Smooth muscle cell (in vitro differentiated cells): ENCODE results near the gene RNF214. TPM values are rescaled to one million over a fixed set of nuclear protein-coding genes. Genes with fewer than 3 reads are reported as not detected.

ENCODE experiments used
- DNase-seq: peaks from one replicate; lab custom pipeline; 2025; ENCODE audit not compliant: unreplicated experiment; lab: John Stamatoyannopoulos, UW
- H2AFZ ChIP-seq: fragments of 200-600 bp; sonication (generic); 2 replicates; pipeline ENCODE4 v1.6.0; 2016; ENCODE audit warnings: antibody characterized with exemption, low read depth, mild to moderate bottlenecking
- H3F3A ChIP-seq: fragments of 200-600 bp; sonication (generic); 2 replicates; pipeline ENCODE4 v1.6.0; 2017; ENCODE audit warnings: antibody characterized with exemption, low read depth
- H3K27ac ChIP-seq: fragments of 200-600 bp; sonication (generic); 2 replicates; pipeline ENCODE4 v1.5.1; 2016; ENCODE audit warnings: low read depth, mild to moderate bottlenecking
- H3K27me3 ChIP-seq: fragments of 200-600 bp; sonication (generic); 2 replicates; pipeline ENCODE4 v1.6.1; 2016; ENCODE audit warnings: low read depth, mild to moderate bottlenecking
- H3K36me3 ChIP-seq: fragments of 200-600 bp; sonication (generic); 2 replicates; pipeline ENCODE4 v1.5.1; 2016; ENCODE audit warnings: low read depth
- H3K4me1 ChIP-seq: fragments of 200-600 bp; sonication (generic); 2 replicates; pipeline ENCODE4 v1.5.1; 2016; ENCODE audit warnings: low read depth
- H3K4me2 ChIP-seq: fragments of 200-600 bp; sonication (generic); 2 replicates; pipeline ENCODE4 v1.6.0; 2016; ENCODE audit warnings: mild to moderate bottlenecking
- H3K4me3 ChIP-seq: fragments of 200-600 bp; sonication (generic); 2 replicates; pipeline ENCODE4 v1.5.1; 2016; ENCODE audit warnings: mild to moderate bottlenecking
- H3K79me2 ChIP-seq: fragments of 200-600 bp; sonication (generic); 2 replicates; pipeline ENCODE4 v1.6.0; 2016; ENCODE audit warnings: low read depth, mild to moderate bottlenecking
- H3K9ac ChIP-seq: fragments of 200-600 bp; sonication (generic); 2 replicates; pipeline ENCODE4 v1.6.0; 2016; ENCODE audit warnings: low read depth
- H3K9me3 ChIP-seq: fragments of 200-600 bp; sonication (generic); replicated peaks from 2 replicates; pipeline ENCODE4 v1.5.1; 2016; ENCODE audit warnings: low read depth
- H4K20me1 ChIP-seq: fragments of 200-600 bp; sonication (generic); 2 replicates; pipeline ENCODE4 v1.6.0; 2016; ENCODE audit warnings: low read depth
- WGBS: methylation state at CpG from one replicate; pipeline ENCODE4 v1.1.7; 2016; ENCODE audit warnings: low lambda C conversion rate; 5-methylcytosine and 5-hydroxymethylcytosine counted together
- polyA plus RNA-seq: library from polyadenylated mRNA; unstranded; fragments of >200 nt; fragmentation: Nextera tagmentation; extraction: Ambion mirVana; gene quantifications from 2 replicates; pipeline ENCODE4 v1.2.1, GENCODE V29; 2016
- total RNA-seq: library from RNA; depleted of rRNA; stranded (reverse); fragments of >200 nt; gene quantifications from 2 replicates; pipeline ENCODE4 v1.2.3, GENCODE V29; 2014
- TF ChIP-seq, protein P1 (sequence below): fragments of 200-600 bp; sonication (generic); IDR thresholded peaks from 2 replicates; pipeline ENCODE4 v1.5.1; 2017; ENCODE audit warnings: borderline replicate concordance, mild to moderate bottlenecking, antibody characterized with exemption; ENCODE audit not compliant: insufficient read depth, poor library complexity, severe bottlenecking

Gene RNF214
- total and polyA plus RNA-seq, 2 experiments from 2014 or later: 10.9 to 15.8 TPM

DNA sequence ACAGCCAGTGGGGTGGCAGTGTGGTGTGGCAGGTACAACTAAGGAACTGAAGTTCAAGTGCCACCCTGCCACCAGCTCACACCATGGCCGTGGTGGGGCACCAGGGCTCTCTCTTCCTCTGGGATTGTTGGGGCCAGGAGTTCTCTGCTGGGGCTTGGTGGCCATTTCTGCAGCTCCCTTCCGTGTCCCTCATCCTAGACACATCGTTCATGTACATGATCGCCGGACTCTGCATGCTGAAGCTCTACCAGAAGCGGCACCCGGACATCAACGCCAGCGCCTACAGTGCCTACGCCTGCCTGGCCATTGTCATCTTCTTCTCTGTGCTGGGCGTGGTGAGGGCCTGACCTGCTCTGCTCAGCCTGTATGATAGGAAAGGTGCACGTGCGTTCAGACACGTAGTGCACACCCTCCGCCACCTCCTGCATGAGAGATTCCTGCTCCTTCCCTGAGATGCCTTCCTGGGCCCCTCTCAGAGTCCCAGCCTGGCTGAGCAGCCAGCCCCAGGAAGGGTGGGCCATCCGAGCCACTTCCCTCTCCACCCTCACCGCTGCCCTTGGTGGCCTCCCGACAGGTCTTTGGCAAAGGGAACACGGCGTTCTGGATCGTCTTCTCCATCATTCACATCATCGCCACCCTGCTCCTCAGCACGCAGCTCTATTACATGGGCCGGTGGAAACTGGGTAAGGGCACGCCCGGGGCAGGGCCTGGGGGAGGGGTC is 40.6 kb upstream of the RNF214 start:
- TF ChIP-seq, protein P1, sequence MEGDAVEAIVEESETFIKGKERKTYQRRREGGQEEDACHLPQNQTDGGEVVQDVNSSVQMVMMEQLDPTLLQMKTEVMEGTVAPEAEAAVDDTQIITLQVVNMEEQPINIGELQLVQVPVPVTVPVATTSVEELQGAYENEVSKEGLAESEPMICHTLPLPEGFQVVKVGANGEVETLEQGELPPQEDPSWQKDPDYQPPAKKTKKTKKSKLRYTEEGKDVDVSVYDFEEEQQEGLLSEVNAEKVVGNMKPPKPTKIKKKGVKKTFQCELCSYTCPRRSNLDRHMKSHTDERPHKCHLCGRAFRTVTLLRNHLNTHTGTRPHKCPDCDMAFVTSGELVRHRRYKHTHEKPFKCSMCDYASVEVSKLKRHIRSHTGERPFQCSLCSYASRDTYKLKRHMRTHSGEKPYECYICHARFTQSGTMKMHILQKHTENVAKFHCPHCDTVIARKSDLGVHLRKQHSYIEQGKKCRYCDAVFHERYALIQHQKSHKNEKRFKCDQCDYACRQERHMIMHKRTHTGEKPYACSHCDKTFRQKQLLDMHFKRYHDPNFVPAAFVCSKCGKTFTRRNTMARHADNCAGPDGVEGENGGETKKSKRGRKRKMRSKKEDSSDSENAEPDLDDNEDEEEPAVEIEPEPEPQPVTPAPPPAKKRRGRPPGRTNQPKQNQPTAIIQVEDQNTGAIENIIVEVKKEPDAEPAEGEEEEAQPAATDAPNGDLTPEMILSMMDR: no peak
- H3K79me2 ChIP-seq: no peaks in the 10 kb centered on the region
- no peaks in the 10 kb centered on the region for H4K20me1 ChIP-seq
- H3K27me3 ChIP-seq: no peaks in the 10 kb centered on the region
- H3K4me3 ChIP-seq: no peak overlapping the region
- no peaks in the 10 kb centered on the region for H3F3A ChIP-seq
- H3K9me3 ChIP-seq: no peaks in the 10 kb centered on the region
- no peaks in the 10 kb centered on the region for H3K4me1 ChIP-seq
- no peak for DNase-seq
- no peak overlapping the region for H3K9ac ChIP-seq
- H3K4me2 ChIP-seq: no peak overlapping the region
- H2AFZ ChIP-seq: no peak overlapping the region
- no peak overlapping the region for H3K27ac ChIP-seq
- H3K36me3 ChIP-seq: no peaks in the 10 kb centered on the region
- WGBS: 99% methylated on average over 26 of the region's 26 CpGs

DNA sequence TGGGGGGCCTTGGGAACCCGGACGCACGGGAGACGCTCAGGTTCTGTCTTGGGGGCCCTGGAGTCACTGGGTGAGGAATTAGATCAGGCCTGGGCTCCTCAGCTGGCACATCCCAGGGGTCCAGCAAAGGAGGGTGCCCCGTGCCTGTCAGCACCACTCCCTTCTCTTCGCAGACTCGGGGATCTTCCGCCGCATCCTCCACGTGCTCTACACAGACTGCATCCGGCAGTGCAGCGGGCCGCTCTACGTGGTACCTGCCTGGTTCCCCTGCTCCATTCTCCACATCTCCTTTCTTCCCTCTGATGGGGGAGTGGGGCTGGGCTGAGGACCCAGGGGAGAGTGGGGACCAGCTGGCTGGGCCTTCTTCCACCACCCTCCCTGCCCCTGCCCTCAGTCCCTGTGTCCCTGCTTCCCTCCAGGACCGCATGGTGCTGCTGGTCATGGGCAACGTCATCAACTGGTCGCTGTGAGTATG is 40.0 kb upstream of the RNF214 start:
- Histone ChIP-seq H3K79me2 (no peaks in the 10 kb centered on the region), H3K9ac (no peak overlapping the region), H3K9me3 (no peaks in the 10 kb centered on the region), H3K4me3 (no peak overlapping the region), H3K27me3 (no peaks in the 10 kb centered on the region), H3K4me1 (no peaks in the 10 kb centered on the region), H3F3A (peaks cover under 1% of the 10 kb centered on the region), H4K20me1 (no peaks in the 10 kb centered on the region), H2AFZ (no peak overlapping the region), H3K27ac (no peak overlapping the region), H3K36me3 (no peaks in the 10 kb centered on the region), H3K4me2 (no peak overlapping the region)
- TF ChIP-seq, protein P1: no peak
- 94% methylated on average over 17 of the region's 17 CpGs for WGBS
- DNase-seq: no peak

DNA sequence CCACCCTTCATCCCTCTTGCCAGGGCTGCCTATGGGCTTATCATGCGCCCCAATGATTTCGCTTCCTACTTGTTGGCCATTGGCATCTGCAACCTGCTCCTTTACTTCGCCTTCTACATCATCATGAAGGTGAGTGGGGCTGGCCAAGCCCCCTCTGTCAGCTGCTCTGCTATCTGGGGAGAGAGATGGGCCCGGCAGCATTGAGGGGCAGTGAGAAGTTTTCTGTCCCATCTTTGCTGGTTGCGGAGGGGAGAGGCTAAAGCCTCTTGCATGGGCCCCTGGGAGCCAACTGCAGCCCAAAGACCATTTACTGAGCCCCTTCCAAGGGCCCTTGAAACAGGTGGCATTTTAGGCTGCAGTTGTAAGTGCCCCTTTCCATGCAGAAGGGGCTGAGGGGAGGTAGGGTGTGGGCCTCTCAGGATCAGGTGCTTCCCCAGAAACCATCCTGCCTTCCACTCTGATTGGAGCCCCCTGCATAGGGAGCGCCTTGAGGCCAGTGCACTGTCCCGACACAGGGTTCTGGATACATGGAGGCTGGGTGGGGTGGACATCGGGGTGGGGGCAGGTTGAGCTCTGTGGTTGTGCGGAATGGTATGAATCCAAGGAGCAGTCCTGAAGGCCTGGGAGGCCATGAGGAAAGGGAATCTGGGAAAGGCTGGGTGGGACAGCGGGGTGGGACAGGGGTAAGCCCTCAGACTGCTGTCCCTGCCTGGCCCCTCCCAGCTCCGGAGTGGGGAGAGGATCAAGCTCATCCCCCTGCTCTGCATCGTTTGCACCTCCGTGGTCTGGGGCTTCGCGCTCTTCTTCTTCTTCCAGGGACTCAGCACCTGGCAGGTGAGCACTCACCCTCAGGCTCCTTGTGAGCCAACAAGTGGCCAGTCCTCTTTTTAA is 39.1 kb upstream of the RNF214 start:
- peaks cover 7% of the 10 kb centered on the region for H3F3A ChIP-seq
- no peak for DNase-seq
- TF ChIP-seq, protein P1: no peak
- H2AFZ ChIP-seq: no peak overlapping the region
- no peak overlapping the region for H3K4me2 ChIP-seq
- no peaks in the 10 kb centered on the region for H4K20me1 ChIP-seq
- no peak overlapping the region for H3K9ac ChIP-seq
- no peaks in the 10 kb centered on the region for H3K9me3 ChIP-seq
- H3K79me2 ChIP-seq: peaks cover under 1% of the 10 kb centered on the region
- no peaks in the 10 kb centered on the region for H3K27me3 ChIP-seq
- H3K4me3 ChIP-seq: no peak overlapping the region
- 96% methylated on average over 14 of the region's 15 CpGs for WGBS
- H3K27ac ChIP-seq: no peak overlapping the region
- H3K36me3 ChIP-seq: no peaks in the 10 kb centered on the region
- H3K4me1 ChIP-seq: peaks cover 6% of the 10 kb centered on the region
